Stimulated activated CD8-positive, alpha-beta memory T cell treated with anti-CD3 and anti-CD28 coated beads, Interleukin-7, amount 100 ng/mL, for 24 hours (primary cell): Measurements from ENCODE around the gene SLC6A13.

Source experiments
- DNase-seq: peaks from one replicate; pipeline ENCODE4 v3.0.0-alpha.2; 2020; ENCODE audit warnings: low read depth

The SLC6A13 gene

GRCh38 chr12:177980-178828 is 84.4 kb downstream of the SLC6A13 start:
- DNase-seq, result no peak

- DNase-seq, result no peak
Measured at GRCh38 chr12:177336-177979, 85.2 kb downstream of the SLC6A13 start.

GRCh38 chr12:176321-177181 is 86.1 kb downstream of the SLC6A13 start:
- no peak for DNase-seq

- no peak for DNase-seq
Measured at GRCh38 chr12:175759-176158, 86.9 kb downstream of the SLC6A13 start.

DNA sequence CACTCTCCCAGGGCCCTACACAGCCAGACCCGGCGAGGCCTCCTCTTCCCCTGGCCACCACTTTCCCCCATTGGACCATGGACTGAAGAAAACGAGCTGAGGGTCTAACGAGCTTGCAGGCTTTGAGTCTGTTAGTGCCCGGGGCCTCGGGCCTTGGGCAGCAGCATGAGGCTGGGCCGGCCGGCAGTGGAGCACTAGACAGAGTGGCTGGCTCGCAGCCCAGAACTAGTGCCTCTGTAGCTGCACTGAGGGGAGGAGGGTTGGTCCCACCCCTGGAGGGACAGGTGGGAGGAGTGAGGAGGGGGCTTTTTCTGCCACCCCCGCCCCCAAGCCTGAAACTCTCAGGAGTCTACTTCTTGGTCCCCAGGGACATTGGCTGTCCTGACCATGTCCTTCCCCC is 87.4 kb downstream of the SLC6A13 start:
- no peak for DNase-seq

DNA sequence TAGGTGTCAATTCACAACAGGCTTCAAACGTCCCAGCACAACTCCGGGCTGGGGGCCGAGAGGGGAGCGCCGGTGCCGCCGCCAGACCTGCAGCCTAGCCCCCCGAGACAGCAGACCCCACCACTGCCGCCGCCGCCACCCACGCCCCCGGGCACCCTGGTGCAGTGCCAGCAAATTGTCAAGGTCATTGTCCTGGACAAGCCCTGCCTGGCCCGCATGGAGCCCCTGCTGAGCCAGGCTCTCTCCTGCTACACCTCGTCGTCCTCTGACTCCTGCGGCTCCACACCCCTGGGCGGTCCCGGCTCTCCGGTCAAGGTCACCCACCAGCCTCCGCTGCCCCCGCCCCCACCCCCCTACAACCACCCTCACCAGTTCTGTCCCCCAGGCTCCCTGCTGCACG is 88.0 kb downstream of the SLC6A13 start:
- DNase-seq, result no peak

- no peak for DNase-seq
Measured at GRCh38 chr12:174124-174523, 88.5 kb downstream of the SLC6A13 start.

DNA sequence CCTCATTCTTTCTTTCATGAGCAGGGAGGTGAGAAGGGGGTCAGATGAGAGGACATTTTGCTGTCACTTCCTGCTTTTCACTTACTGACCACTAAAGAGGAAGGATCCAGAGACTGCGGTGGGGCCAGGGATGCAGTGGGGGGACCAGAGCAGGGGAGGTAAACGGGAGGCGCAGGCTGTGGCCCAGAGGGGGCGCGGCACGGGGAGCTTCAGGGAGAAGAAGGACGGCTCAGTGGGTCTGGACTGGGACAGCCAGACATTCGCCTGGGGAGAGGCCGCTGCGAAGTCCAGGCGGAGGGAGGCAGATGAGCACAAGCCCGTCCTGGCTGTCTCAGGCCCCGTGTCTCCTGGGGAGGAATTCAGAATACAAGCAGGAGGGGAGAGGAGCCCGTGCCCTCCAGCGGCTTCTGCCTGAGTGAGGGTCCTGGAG is 89.9 kb downstream of the SLC6A13 start:
- DNase-seq, result no peak

- DNase-seq, result no peak
Measured at GRCh38 chr12:171743-172676, 90.6 kb downstream of the SLC6A13 start.

DNA sequence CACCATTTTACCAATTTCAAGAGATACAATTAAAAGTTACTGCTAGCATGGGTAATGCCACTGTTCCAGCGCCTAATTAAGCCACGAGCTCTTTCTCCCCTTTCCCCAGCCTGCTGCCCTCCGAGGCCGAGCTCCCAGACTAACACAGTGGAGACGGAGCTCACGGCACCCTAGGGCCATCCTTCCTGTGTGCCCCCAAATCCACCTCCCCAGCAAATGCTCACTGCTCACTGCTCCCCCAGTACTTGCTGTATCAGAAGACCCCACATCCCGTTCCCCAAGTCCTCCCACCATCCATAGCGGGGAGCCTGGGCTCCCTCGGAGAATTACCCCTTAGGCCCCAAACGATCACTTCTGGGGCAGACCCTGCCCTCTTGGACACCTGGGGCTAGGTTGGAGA is 91.4 kb downstream of the SLC6A13 start:
- no peak for DNase-seq
